ENCODE results near the gene ANO10. TPM values are rescaled to one million over a fixed set of nuclear protein-coding genes. Genes with fewer than 3 reads are reported as not detected.
"Not testable (repeated sequence)": the region's sequence is repeated elsewhere in the genome, so short reads cannot be mapped to it uniquely, and the experiment has no call there.

Gene ANO10
- 10 to 100 TPM; 26.7 to 33.9 (median 28.7) TPM for total RNA-seq

GRCh38 chr3:43621656-43622432 lies at the start of gene ANO10:
Gene ANO10, minus strand, starts transcription at chr3:43622011. Its CDS starts 16,159 bp downstream, at chr3:43605852.
- Histone ChIP-seq H3K36me3 (no peaks in the 10 kb centered on the region), H3K4me1 (peaks cover 4 to 11% of the 10 kb centered on the region in 2 donors), H3K9me3 (no peaks in the 10 kb centered on the region), H3K27ac (peak within 1 kb of the TSS; percentile 64 to 87 (median 68)), H3K27me3 (no peaks in the 10 kb centered on the region), H3K4me3 (replicated peaks in 1 of 3) (peak within 1 kb of the TSS; percentile 79 to 99 (median 85))
- 1% methylated on average over 37 to 47 of the region's 80 CpGs for WGBS, 2 donors
- peak in 1 of 2 donors; percentile 80 for TF ChIP-seq POLR2A (IDR thresholded peaks at IDR 0.05)
- no peak for TF ChIP-seq CTCF (IDR thresholded peaks at IDR 0.05)
- intact Hi-C loops (cut with DNase I), result loop anchor here (10.0 kb wide), 1 partner anchor 63 kb away; no protein-coding TSS in a partner anchor
- peak; percentile 99 for DNase-seq

GRCh38 chr3:43670635-43671522 lies 49.1 kb upstream of the ANO10 start:
- no peak overlapping the region for H3K27ac ChIP-seq
- H3K36me3 ChIP-seq, result no peaks in the 10 kb centered on the region
- H3K4me3 ChIP-seq (replicated peaks in 1 of 3), result no peak overlapping the region
- intact Hi-C loops (cut with DNase I), result no loop called here
- no peaks in the 10 kb centered on the region for H3K4me1 ChIP-seq
- TF ChIP-seq CTCF (IDR thresholded peaks at IDR 0.05) (no peak), POLR2A (IDR thresholded peaks at IDR 0.05) (no peak)
- no peaks in the 10 kb centered on the region for H3K27me3 ChIP-seq
- 94 to 97% methylated on average over 5 of the region's 5 CpGs for WGBS, 2 donors
- H3K9me3 ChIP-seq, result no peaks in the 10 kb centered on the region
- DNase-seq, result no peak

GRCh38 chr3:43665011-43665410 lies 43.2 kb upstream of the ANO10 start:
- H3K4me1 ChIP-seq; H3K27me3 ChIP-seq; DNase-seq; H3K27ac ChIP-seq; H3K9me3 ChIP-seq; H3K36me3 ChIP-seq; H3K4me3 ChIP-seq (replicated peaks in 1 of 3); intact Hi-C loops (cut with DNase I): not testable (repeated sequence)
- WGBS, 2 donors, result 96 to 97% methylated on average over 3 of the region's 3 CpGs

- H3K9me3 ChIP-seq; H3K4me3 ChIP-seq (replicated peaks in 1 of 3); intact Hi-C loops (cut with DNase I); H3K4me1 ChIP-seq; H3K36me3 ChIP-seq; DNase-seq; H3K27me3 ChIP-seq; H3K27ac ChIP-seq: not testable (repeated sequence)
- WGBS, 2 donors, result 88 to 95% methylated on average over 1 of the region's 1 CpG
Observed at GRCh38 chr3:43661376-43661775, 39.6 kb upstream of the ANO10 start.

GRCh38 chr3:43659250-43659880 lies 37.6 kb upstream of the ANO10 start:
- no peak for TF ChIP-seq CTCF (IDR thresholded peaks at IDR 0.05)
- TF ChIP-seq POLR2A (IDR thresholded peaks at IDR 0.05), result no peak
- Histone ChIP-seq H3K9me3 (no peaks in the 10 kb centered on the region), H3K27ac (no peak overlapping the region), H3K27me3 (no peaks in the 10 kb centered on the region), H3K4me3 (replicated peaks in 1 of 3) (no peak overlapping the region), H3K36me3 (no peaks in the 10 kb centered on the region), H3K4me1 (no peaks in the 10 kb centered on the region)
- DNase-seq, result no peak
- intact Hi-C loops (cut with DNase I), result no loop called here
- WGBS, 2 donors, result 83 to 95% methylated on average over 7 to 11 of the region's 13 CpGs

GRCh38 chr3:43656390-43656789 lies 34.6 kb upstream of the ANO10 start:
- H3K4me1 ChIP-seq; H3K36me3 ChIP-seq; intact Hi-C loops (cut with DNase I); DNase-seq; H3K4me3 ChIP-seq (replicated peaks in 1 of 3); H3K9me3 ChIP-seq; H3K27me3 ChIP-seq; H3K27ac ChIP-seq: not testable (repeated sequence)
- WGBS, 2 donors, result 97 to 99% methylated on average over 13 to 15 of the region's 22 CpGs

All from thyroid gland (tissue), 4 donors.